ENCODE measurements around the gene SFMBT2. TPM values are rescaled to one million over a fixed set of nuclear protein-coding genes. Genes with fewer than 3 reads are reported as not detected.

The SFMBT2 gene
- total RNA-seq, 1 experiment from 2014 or later, result 7.4 TPM

DNA sequence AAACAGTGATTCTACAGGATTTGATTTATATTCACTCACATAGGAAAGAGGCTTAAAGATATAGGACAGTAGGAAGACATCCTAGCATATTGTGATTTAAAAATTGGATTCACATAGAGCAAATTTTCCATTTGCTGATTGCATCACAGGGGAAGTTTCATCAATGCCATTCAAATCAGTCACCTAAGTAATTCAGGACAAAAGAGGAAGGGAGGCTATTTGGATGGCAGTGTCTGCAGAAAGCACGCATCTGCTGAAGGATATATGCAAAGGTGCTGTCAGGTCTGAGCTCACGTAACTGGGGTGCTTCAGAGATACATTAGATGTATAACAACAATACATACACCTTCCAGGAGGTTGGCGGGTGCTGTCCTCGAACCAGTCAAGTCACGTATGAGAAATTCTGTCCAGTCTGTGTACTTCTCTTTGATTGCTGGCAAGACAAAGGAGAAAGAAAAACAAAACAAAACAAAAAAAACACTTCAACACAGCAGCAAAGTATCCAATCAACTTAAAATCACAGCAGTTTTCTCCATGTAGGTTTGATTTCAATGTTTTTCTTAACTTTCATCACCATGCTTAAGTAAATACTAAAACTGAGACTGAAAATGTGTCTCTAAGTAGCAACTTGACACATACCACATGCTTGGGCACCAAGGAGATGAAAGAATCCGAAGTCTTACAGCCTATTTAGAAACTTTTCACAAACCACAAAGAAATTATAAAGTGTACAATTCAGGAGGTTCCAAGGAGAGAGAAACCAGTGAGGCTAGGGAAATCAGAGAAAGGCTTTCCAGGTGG lies 125.1 kb downstream of the SFMBT2 start:
- Mint-ChIP-seq H3K4me3 (ENCODE audit: unreplicated experiment) (no peak overlapping the region), H3K27ac (ENCODE audit: low read depth, unreplicated experiment) (no peak overlapping the region), H3K27me3 (ENCODE audit: insufficient read depth, unreplicated experiment) (no peaks in the 10 kb centered on the region), H3K9me3 (ENCODE audit: unreplicated experiment) (no peaks in the 10 kb centered on the region), H3K4me1 (ENCODE audit: insufficient read depth, unreplicated experiment) (peaks cover 13% of the 10 kb centered on the region), H3K36me3 (ENCODE audit: insufficient read depth, unreplicated experiment) (no peaks in the 10 kb centered on the region)
- no peak for DNase-seq (ENCODE audit: unreplicated experiment)
- ChIA-PET CTCF (no interaction called here), POLR2A (no interaction called here)
- TF ChIP-seq, protein P1, sequence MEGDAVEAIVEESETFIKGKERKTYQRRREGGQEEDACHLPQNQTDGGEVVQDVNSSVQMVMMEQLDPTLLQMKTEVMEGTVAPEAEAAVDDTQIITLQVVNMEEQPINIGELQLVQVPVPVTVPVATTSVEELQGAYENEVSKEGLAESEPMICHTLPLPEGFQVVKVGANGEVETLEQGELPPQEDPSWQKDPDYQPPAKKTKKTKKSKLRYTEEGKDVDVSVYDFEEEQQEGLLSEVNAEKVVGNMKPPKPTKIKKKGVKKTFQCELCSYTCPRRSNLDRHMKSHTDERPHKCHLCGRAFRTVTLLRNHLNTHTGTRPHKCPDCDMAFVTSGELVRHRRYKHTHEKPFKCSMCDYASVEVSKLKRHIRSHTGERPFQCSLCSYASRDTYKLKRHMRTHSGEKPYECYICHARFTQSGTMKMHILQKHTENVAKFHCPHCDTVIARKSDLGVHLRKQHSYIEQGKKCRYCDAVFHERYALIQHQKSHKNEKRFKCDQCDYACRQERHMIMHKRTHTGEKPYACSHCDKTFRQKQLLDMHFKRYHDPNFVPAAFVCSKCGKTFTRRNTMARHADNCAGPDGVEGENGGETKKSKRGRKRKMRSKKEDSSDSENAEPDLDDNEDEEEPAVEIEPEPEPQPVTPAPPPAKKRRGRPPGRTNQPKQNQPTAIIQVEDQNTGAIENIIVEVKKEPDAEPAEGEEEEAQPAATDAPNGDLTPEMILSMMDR (IDR thresholded peaks at IDR 0.05; ENCODE audit: unreplicated experiment), result no peak
- BruUV-seq (replicated peaks), result no TSS peak
- intact Hi-C loops (cut with micrococcal nuclease), result no loop called here

DNA sequence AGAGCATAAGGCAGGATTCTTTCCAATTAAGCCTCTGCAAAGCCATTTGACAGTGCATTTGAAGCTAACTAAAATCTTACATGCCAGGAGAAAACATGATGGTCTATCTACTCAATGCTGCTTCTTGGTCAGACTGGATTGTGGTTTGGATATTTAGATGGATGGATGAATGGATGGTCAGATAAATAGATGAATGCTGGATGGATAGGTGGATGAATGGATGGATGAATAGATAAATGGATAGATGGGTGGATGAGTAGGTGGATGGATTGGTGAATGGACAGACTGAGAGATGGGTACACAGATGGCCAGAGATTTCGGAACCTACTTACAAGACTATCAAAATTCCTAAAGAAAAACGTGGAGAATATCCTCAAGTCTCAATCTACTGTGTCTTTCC lies 127.6 kb downstream of the SFMBT2 start:
- no peak for DNase-seq (ENCODE audit: unreplicated experiment)
- H3K27ac Mint-ChIP-seq (ENCODE audit: low read depth, unreplicated experiment), result no peak overlapping the region
- TF ChIP-seq, protein P1 (IDR thresholded peaks at IDR 0.05; ENCODE audit: unreplicated experiment), result no peak
- POLR2A ChIA-PET, result interaction anchor here (0.6 to 1.1 kb wide), 2 partner anchors 15 to 70 kb away, joined by 3 read pairs; no protein-coding TSS in a partner anchor
- H3K36me3 Mint-ChIP-seq (ENCODE audit: insufficient read depth, unreplicated experiment), result peaks cover 6% of the 10 kb centered on the region
- no peaks in the 10 kb centered on the region for H3K9me3 Mint-ChIP-seq (ENCODE audit: unreplicated experiment)
- BruUV-seq (replicated peaks), result no TSS peak
- CTCF ChIA-PET, result no interaction called here
- no peaks in the 10 kb centered on the region for H3K27me3 Mint-ChIP-seq (ENCODE audit: insufficient read depth, unreplicated experiment)
- H3K4me1 Mint-ChIP-seq (ENCODE audit: insufficient read depth, unreplicated experiment), result peaks cover 13% of the 10 kb centered on the region
- H3K4me3 Mint-ChIP-seq (ENCODE audit: unreplicated experiment), result no peak overlapping the region
- intact Hi-C loops (cut with micrococcal nuclease), result no loop called here

DNA sequence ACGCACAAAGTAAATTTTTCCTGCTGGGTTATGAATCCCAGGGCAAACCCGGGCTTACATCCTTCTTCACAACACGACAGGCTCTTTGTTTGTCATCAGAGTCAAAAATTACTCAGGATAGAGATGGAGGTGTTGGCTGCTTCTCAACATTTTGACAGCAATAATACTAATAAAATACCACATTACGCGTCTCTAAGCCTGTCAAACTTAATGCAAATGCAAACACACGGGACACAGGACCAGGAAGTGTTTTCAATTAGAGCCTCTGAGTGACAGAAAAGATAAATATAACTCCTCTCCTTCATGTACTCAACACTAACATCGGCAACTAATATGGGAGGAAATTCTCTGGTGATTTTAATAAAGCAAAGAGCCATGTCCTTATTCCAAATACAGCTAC lies 128.4 kb downstream of the SFMBT2 start:
- intact Hi-C loops (cut with micrococcal nuclease), result no loop called here
- H3K27ac Mint-ChIP-seq (ENCODE audit: low read depth, unreplicated experiment), result no peak overlapping the region
- no TSS peak for BruUV-seq (replicated peaks)
- no peaks in the 10 kb centered on the region for H3K27me3 Mint-ChIP-seq (ENCODE audit: insufficient read depth, unreplicated experiment)
- DNase-seq (ENCODE audit: unreplicated experiment), result no peak
- H3K4me3 Mint-ChIP-seq (ENCODE audit: unreplicated experiment), result no peak overlapping the region
- H3K4me1 Mint-ChIP-seq (ENCODE audit: insufficient read depth, unreplicated experiment), result peaks cover 13% of the 10 kb centered on the region
- ChIA-PET CTCF (no interaction called here), POLR2A (no interaction called here)
- TF ChIP-seq, protein P1 (IDR thresholded peaks at IDR 0.05; ENCODE audit: unreplicated experiment), result no peak
- H3K36me3 Mint-ChIP-seq (ENCODE audit: insufficient read depth, unreplicated experiment), result peaks cover 6% of the 10 kb centered on the region
- no peaks in the 10 kb centered on the region for H3K9me3 Mint-ChIP-seq (ENCODE audit: unreplicated experiment)

DNA sequence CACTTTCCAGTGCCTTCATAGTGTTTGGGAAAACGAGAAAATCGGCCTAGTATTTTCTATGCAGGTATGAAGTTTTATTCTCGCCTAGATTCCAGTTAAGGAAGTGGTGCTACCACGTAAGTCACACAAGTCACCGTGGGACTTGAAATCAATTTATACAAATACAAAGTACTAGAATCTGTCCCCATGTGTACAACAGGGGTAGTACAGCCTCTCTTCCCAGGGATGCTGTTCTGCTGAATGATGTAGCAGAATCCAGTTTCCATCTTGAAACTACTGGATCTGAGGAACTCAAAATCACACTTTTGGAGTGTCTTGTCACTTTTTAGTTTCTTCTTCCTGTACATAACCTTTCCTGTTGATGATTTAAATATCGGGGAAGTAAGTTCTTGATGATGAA lies 129.4 kb downstream of the SFMBT2 start:
- no peaks in the 10 kb centered on the region for H3K27me3 Mint-ChIP-seq (ENCODE audit: insufficient read depth, unreplicated experiment)
- intact Hi-C loops (cut with micrococcal nuclease), result no loop called here
- no peak overlapping the region for H3K27ac Mint-ChIP-seq (ENCODE audit: low read depth, unreplicated experiment)
- CTCF ChIA-PET, result interaction anchor here (0.6 to 0.7 kb wide), 2 partner anchors 180 to 613 kb away, joined by 3 to 4 read pairs; no protein-coding TSS in a partner anchor
- TF ChIP-seq, protein P1 (IDR thresholded peaks at IDR 0.05; ENCODE audit: unreplicated experiment), result no peak
- peaks cover 13% of the 10 kb centered on the region for H3K4me1 Mint-ChIP-seq (ENCODE audit: insufficient read depth, unreplicated experiment)
- POLR2A ChIA-PET, result no interaction called here
- H3K36me3 Mint-ChIP-seq (ENCODE audit: insufficient read depth, unreplicated experiment), result peaks cover 6% of the 10 kb centered on the region
- DNase-seq (ENCODE audit: unreplicated experiment), result no peak
- no peaks in the 10 kb centered on the region for H3K9me3 Mint-ChIP-seq (ENCODE audit: unreplicated experiment)
- BruUV-seq (replicated peaks), result no TSS peak
- no peak overlapping the region for H3K4me3 Mint-ChIP-seq (ENCODE audit: unreplicated experiment)
